ENCODE measurements around the gene SELENOW. TPM values are rescaled to one million over a fixed set of nuclear protein-coding genes. Genes with fewer than 3 reads are reported as not detected.

Gene SELENOW
- total RNA-seq, 1 experiment from 2014 or later = 466 TPM

DNA sequence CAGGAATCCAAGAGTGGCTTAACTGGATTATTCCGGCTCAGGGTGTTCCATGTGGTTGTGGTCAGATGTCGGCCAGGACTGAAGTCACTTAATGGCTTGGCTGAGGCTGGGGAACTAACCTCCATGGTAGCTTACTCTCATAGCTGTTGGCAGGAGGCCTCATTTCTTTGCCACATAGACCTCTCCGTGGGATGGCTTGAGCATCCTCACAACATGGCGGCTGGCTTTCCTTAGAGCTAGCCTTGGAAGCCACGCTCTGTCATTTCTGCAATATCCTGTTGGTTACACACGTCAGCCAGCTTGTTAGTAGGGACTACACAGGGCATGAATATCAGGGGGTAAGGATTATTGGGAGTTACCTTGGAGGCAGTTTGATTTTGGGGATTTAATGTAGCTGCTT, 48.3 kb downstream of the SELENOW start:
- Mint-ChIP-seq H3K27me3 (ENCODE audit: unreplicated experiment) (peaks cover 49% of the 10 kb centered on the region), H3K27ac (ENCODE audit: unreplicated experiment) (no peak overlapping the region), H3K36me3 (ENCODE audit: insufficient read depth, unreplicated experiment) (no peaks in the 10 kb centered on the region), H3K9me3 (ENCODE audit: low read depth, unreplicated experiment) (peaks cover 3% of the 10 kb centered on the region), H3K4me3 (ENCODE audit: low read depth, unreplicated experiment) (no peak overlapping the region), H3K4me1 (ENCODE audit: low read depth, unreplicated experiment) (no peaks in the 10 kb centered on the region)
- BruUV-seq (replicated peaks) = no TSS peak
- CTCF ChIA-PET = no interaction called here
- DNase-seq = no peak
- intact Hi-C loops (cut with micrococcal nuclease; ENCODE audit: unreplicated experiment) = no loop called here
- TF ChIP-seq, protein P1, sequence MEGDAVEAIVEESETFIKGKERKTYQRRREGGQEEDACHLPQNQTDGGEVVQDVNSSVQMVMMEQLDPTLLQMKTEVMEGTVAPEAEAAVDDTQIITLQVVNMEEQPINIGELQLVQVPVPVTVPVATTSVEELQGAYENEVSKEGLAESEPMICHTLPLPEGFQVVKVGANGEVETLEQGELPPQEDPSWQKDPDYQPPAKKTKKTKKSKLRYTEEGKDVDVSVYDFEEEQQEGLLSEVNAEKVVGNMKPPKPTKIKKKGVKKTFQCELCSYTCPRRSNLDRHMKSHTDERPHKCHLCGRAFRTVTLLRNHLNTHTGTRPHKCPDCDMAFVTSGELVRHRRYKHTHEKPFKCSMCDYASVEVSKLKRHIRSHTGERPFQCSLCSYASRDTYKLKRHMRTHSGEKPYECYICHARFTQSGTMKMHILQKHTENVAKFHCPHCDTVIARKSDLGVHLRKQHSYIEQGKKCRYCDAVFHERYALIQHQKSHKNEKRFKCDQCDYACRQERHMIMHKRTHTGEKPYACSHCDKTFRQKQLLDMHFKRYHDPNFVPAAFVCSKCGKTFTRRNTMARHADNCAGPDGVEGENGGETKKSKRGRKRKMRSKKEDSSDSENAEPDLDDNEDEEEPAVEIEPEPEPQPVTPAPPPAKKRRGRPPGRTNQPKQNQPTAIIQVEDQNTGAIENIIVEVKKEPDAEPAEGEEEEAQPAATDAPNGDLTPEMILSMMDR (IDR thresholded peaks at IDR 0.05; ENCODE audit: unreplicated experiment) = no peak

GRCh38 chr19:47832723-47833122, 54.2 kb downstream of the SELENOW start:
- CTCF ChIA-PET = no interaction called here
- BruUV-seq (replicated peaks) = no TSS peak

More at GRCh38 chr19:47832723-47833122, 54.2 kb downstream of the SELENOW start:
- no peak overlapping the region for H3K4me3 Mint-ChIP-seq (ENCODE audit: low read depth, unreplicated experiment)
- no peak for DNase-seq
- H3K4me1 Mint-ChIP-seq (ENCODE audit: low read depth, unreplicated experiment) = no peaks in the 10 kb centered on the region
- H3K27me3 Mint-ChIP-seq (ENCODE audit: unreplicated experiment) = peaks cover 14% of the 10 kb centered on the region
- H3K36me3 Mint-ChIP-seq (ENCODE audit: insufficient read depth, unreplicated experiment) = no peaks in the 10 kb centered on the region
- TF ChIP-seq, protein P1 (IDR thresholded peaks at IDR 0.05; ENCODE audit: unreplicated experiment) = no peak
- H3K27ac Mint-ChIP-seq (ENCODE audit: unreplicated experiment) = no peak overlapping the region
- intact Hi-C loops (cut with micrococcal nuclease; ENCODE audit: unreplicated experiment) = no loop called here
- H3K9me3 Mint-ChIP-seq (ENCODE audit: low read depth, unreplicated experiment) = no peaks in the 10 kb centered on the region

Other genes with a start within 250 kb of the SELENOW start
- not detected in 2 replicates for gene ZNF541, start 205.6 kb upstream of the SELENOW start, total RNA-seq (2022)
- gene BICRA, start 169.6 kb upstream of the SELENOW start, total RNA-seq (2022) = 24.4 TPM in 2 replicates
- gene EHD2, start 65.3 kb upstream of the SELENOW start, total RNA-seq (2022) = 52.3 and 71.5 TPM in 2 replicates
- 193 and 222 TPM in 2 replicates for gene NOP53, start 33.2 kb upstream of the SELENOW start, total RNA-seq (2022)
- gene TPRX1, start 25.8 kb downstream of the SELENOW start, total RNA-seq (2022) = not detected in 2 replicates
- gene CRX, start 43.2 kb downstream of the SELENOW start, total RNA-seq (2022) = not detected in 2 replicates
- not detected in 2 replicates for gene TPRX2, start 80.5 kb downstream of the SELENOW start, total RNA-seq (2022)
- not detected in 2 replicates for gene SULT2A1, start 107.6 kb downstream of the SELENOW start, total RNA-seq (2022)
- gene BSPH1, start 213.5 kb downstream of the SELENOW start, total RNA-seq (2022) = not detected in 2 replicates
- gene ELSPBP1, start 215.9 kb downstream of the SELENOW start, total RNA-seq (2022) = not detected in 2 replicates

Measured in Calu3 (cell line).